GM23338 (cell line): ENCODE results near the gene UMOD.

ENCODE experiments used
- CREB1 ChIP-seq: fragments of 250-450 bp; sonication (Bioruptor Pico); IDR thresholded peaks from 2 replicates; pipeline ENCODE4 v1.5.0; 2020; ENCODE audit warnings: low read depth, mild to moderate bottlenecking, moderate library complexity
- CTCF ChIP-seq, 2 experiments: fragments of 200-600 bp in 1 of 2; sonication (generic) in 1 of 2; conservative IDR thresholded peaks; 2 replicates each; pipeline versions ENCODE4 v1.5.1 to v1.6.1; 2016 to 2017; ENCODE audit warnings: antibody characterized with exemption in 2 of 2, low read depth in 2 of 2, mild to moderate bottlenecking in 2 of 2, moderate library complexity in 1 of 2
- EZH2 ChIP-seq: fragments of 200-600 bp; sonication (generic); IDR thresholded peaks from one replicate; pipeline ENCODE4 v1.8.0; 2017; ENCODE audit warnings: antibody characterized with exemption, mild to moderate bottlenecking, low read depth; ENCODE audit not compliant: unreplicated experiment
- EZH2phosphoT487 ChIP-seq: fragments of 200-600 bp; sonication (generic); IDR thresholded peaks from one replicate; pipeline ENCODE4 v1.8.1; 2018; ENCODE audit warnings: antibody characterized with exemption; ENCODE audit not compliant: unreplicated experiment
- POLR2AphosphoS5 ChIP-seq: IDR thresholded peaks from 2 replicates; pipeline ENCODE4 v1.6.1; 2016; ENCODE audit warnings: antibody characterized with exemption, low read depth
- REST ChIP-seq: IDR thresholded peaks from one replicate; pipeline ENCODE4 v1.6.1; 2018; ENCODE audit warnings: antibody characterized with exemption; ENCODE audit not compliant: unreplicated experiment

DNA sequence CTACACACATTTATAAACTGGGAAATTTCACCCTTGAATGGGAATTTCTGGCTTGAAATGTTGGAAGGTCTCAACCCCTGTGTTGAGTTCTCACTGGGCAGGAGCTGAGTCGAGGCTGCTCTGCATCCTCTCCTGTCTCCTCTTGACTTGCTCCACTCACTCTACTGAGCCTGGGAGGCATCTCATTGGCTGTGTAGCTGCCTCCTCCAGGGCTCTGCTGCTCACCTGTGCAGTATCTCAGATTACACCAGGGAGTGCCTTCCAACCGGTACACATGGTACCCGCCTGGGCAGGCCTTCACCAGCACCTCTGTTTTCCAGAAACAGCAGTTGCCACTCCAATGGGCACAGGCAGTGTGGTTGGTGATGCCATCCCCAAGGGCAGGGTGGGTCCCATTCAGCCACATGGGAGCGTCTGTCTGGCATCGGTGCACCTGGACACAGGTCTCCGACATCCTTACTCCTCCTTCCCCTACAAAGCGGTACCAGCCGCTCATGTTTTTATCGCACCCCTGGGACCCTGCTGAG, 28.9 kb downstream of the UMOD start:
- TF ChIP-seq CREB1 (CRISPR knock-in tag) (no peak), EZH2 (no peak), CTCF (conservative IDR thresholded peaks at IDR 0.05; ENCODE audit: low read depth in 2 of 2) (no peak), REST (no peak), POLR2AphosphoS5 (no peak), EZH2phosphoT487 (no peak)
